GM19240 (cell line): Measurements from ENCODE around the gene CPA2.

Source experiments
- DNase-seq: peaks from one replicate; pipeline ENCODE4 v3.0.0; 2011; ENCODE audit warnings: low spot score; ENCODE audit not compliant: insufficient read length

Gene CPA2

GRCh38 chr7:130254555-130254954, 12.1 kb upstream of the CPA2 start:
- DNase-seq: no peak

GRCh38 chr7:130256704-130257103, 10.0 kb upstream of the CPA2 start:
- no peak for DNase-seq

- DNase-seq: no peak
Measured at GRCh38 chr7:130258494-130259078, 8.1 kb upstream of the CPA2 start.

GRCh38 chr7:130262448-130262847, 4.2 kb upstream of the CPA2 start:
- no peak for DNase-seq

- no peak for DNase-seq
Measured at GRCh38 chr7:130263130-130263529, 3.5 kb upstream of the CPA2 start.

- DNase-seq: no peak
Measured at GRCh38 chr7:130266961-130267321, 278 bp downstream of the CPA2 start.

GRCh38 chr7:130268463-130269317, 2.0 kb downstream of the CPA2 start:
- DNase-seq: no peak

GRCh38 chr7:130269318-130269694, 2.6 kb downstream of the CPA2 start:
- DNase-seq: no peak

GRCh38 chr7:130270947-130271800, 4.5 kb downstream of the CPA2 start:
- DNase-seq: no peak

GRCh38 chr7:130272381-130273080, 5.9 kb downstream of the CPA2 start:
- DNase-seq: no peak

- DNase-seq: no peak
Measured at GRCh38 chr7:130273081-130273932, 6.6 kb downstream of the CPA2 start.

- no peak for DNase-seq
Measured at GRCh38 chr7:130273933-130274255, 7.2 kb downstream of the CPA2 start.

GRCh38 chr7:130274296-130274695, 7.6 kb downstream of the CPA2 start:
- DNase-seq: no peak

- DNase-seq: no peak
Measured at GRCh38 chr7:130274983-130275591, 8.4 kb downstream of the CPA2 start.

GRCh38 chr7:130275826-130276297, 9.2 kb downstream of the CPA2 start:
- DNase-seq: no peak

GRCh38 chr7:130276796-130277762, 10.4 kb downstream of the CPA2 start:
- DNase-seq: no peak

- DNase-seq: no peak
Measured at GRCh38 chr7:130277763-130278643, 11.3 kb downstream of the CPA2 start.

- no peak for DNase-seq
Measured at GRCh38 chr7:130278860-130279259, 12.2 kb downstream of the CPA2 start.
